K562 treated with DMSO at 1 percent for 12 hours (cell line): ENCODE measurements around the gene ZCWPW1. TPM values are rescaled to one million over a fixed set of nuclear protein-coding genes. Genes with fewer than 3 reads are reported as not detected.

Experiments used
- total RNA-seq: library from RNA; unstranded; fragments of 300-600 nt; gene quantifications from 2 replicates; pipeline ENCODE4 v1.2.3, GENCODE V29; 2022; ENCODE audit not compliant: insufficient read depth

The ZCWPW1 gene
- 2.3 and 7.2 TPM in 2 replicates for total RNA-seq

GRCh38 chr7:100428199-100428966 lies at the start of gene ZCWPW1:
Gene ZCWPW1 (minus strand): TSS chr7:100428703. CDS start chr7:100420649, 8,054 bp downstream.

GRCh38 chr7:100464210-100464660 lies 35.7 kb upstream of the ZCWPW1 start, which contains the start of gene SPACDR:
Gene SPACDR (minus strand): TSS chr7:100464260. CDS start chr7:100464025, 235 bp downstream.

GRCh38 chr7:100429637-100430492 lies 1.4 kb upstream of the ZCWPW1 start, which contains the start of gene MEPCE:
Gene MEPCE (plus strand): TSS chr7:100429831. CDS start chr7:100430019, 188 bp downstream.

GRCh38 chr7:100373261-100373831 lies 55.2 kb downstream of the ZCWPW1 start, which contains the start of gene PILRA:
Gene PILRA (plus strand): TSS chr7:100373487. CDS start chr7:100373657, 170 bp downstream.

GRCh38 chr7:100358027-100358856 lies 70.3 kb downstream of the ZCWPW1 start, which contains the start of gene PILRB:
Gene PILRB (plus strand): TSS chr7:100358117. CDS start chr7:100358303, 186 bp downstream.

Other genes with a start within 250 kb of the ZCWPW1 start
- not detected in 2 replicates for gene PVRIG, start 208.8 kb downstream of the ZCWPW1 start, total RNA-seq
- gene SPDYE3, start 121.0 kb downstream of the ZCWPW1 start, total RNA-seq: 3.3 and 5.8 TPM in 2 replicates
- 22.6 and 47.5 TPM in 2 replicates for gene PILRB, start 70.6 kb downstream of the ZCWPW1 start, total RNA-seq
- gene PILRA, start 55.2 kb downstream of the ZCWPW1 start, total RNA-seq: 1.5 and 3.7 TPM in 2 replicates
- 61.3 and 85.4 TPM in 2 replicates for gene MEPCE, start 1.1 kb upstream of the ZCWPW1 start, total RNA-seq
- gene PPP1R35, start 7.8 kb upstream of the ZCWPW1 start, total RNA-seq: 84.0 and 131 TPM in 2 replicates
- gene SPACDR, start 35.6 kb upstream of the ZCWPW1 start, total RNA-seq: 2.1 TPM in 1 of 2 replicates, not detected in the other
- 141 and 148 TPM in 2 replicates for gene TSC22D4, start 50.5 kb upstream of the ZCWPW1 start, total RNA-seq
- gene NYAP1, start 55.2 kb upstream of the ZCWPW1 start, total RNA-seq: 1.2 TPM in 2 replicates
- 16.6 and 18.5 TPM in 2 replicates for gene AGFG2, start 110.5 kb upstream of the ZCWPW1 start, total RNA-seq
- gene SAP25, start 145.2 kb upstream of the ZCWPW1 start, total RNA-seq: 11.5 and 19.0 TPM in 2 replicates
- 67.0 and 99.9 TPM in 2 replicates for gene LRCH4, start 157.4 kb upstream of the ZCWPW1 start, total RNA-seq
- gene FBXO24, start 157.6 kb upstream of the ZCWPW1 start, total RNA-seq: 1.3 and 2.5 TPM in 2 replicates
- 14.4 and 24.9 TPM in 2 replicates for gene PCOLCE, start 173.7 kb upstream of the ZCWPW1 start, total RNA-seq
- gene MOSPD3, start 183.8 kb upstream of the ZCWPW1 start, total RNA-seq: 40.9 and 41.5 TPM in 2 replicates
- 47.9 and 70.0 TPM in 2 replicates for gene TFR2, start 212.8 kb upstream of the ZCWPW1 start, total RNA-seq
- not detected in 2 replicates for gene ACTL6B, start 227.7 kb upstream of the ZCWPW1 start, total RNA-seq
- 568 and 655 TPM in 2 replicates for gene GNB2, start 245.0 kb upstream of the ZCWPW1 start, total RNA-seq